ENCODE results near the gene UBTD1. TPM values are rescaled to one million over a fixed set of nuclear protein-coding genes. Genes with fewer than 3 reads are reported as not detected.
A peak's percentile ranks its signal among the peaks of the same experiment; 100 is the strongest.

The UBTD1 gene
- total RNA-seq, 1 experiment from 2014 or later: 19.0 TPM

GRCh38 chr10:97572214-97572989 lies 73.7 kb downstream of the UBTD1 start, which contains the start of gene ANKRD2:
ANKRD2 (plus strand) TSS chr10:97572779; CDS start chr10:97572789, 10 bp downstream.
- H3K36me3 Mint-ChIP-seq (ENCODE audit: insufficient read depth in 1 of 3, low read depth in 3 of 3): peaks cover 0 to 12% (median 0%) of the 10 kb centered on the region in 3 experiments; a peak in 3 of 7 replicates
- H3T11ph ChIP-seq (ENCODE audit: low read length): no peak within 1 kb of the TSS

More at GRCh38 chr10:97572214-97572989, 73.7 kb downstream of the UBTD1 start, which contains the start of gene ANKRD2:
- Mint-ChIP-seq H3K4me3 (no peak within 1 kb of the TSS; a peak in 1 of 5 replicates), H3K27ac (peak within 1 kb of the TSS in 2 of 3 experiments; percentile 66 to 79; a peak in 3 of 7 replicates), H3K27me3 (ENCODE audit: low read depth) (no peaks in the 10 kb centered on the region), H3K9me3 (no peaks in the 10 kb centered on the region), H3K4me1 (peaks cover 11 to 13% of the 10 kb centered on the region in 2 experiments)
- Histone ChIP-seq H2BK120ac (ENCODE audit: low read depth, low read length, poor library complexity, severe bottlenecking) (no peak within 1 kb of the TSS), H3K4ac (ENCODE audit: low read depth, low read length) (no peak within 1 kb of the TSS), H2AK5ac (ENCODE audit: insufficient read length, low read length) (no peak within 1 kb of the TSS), H2BK5ac (ENCODE audit: insufficient read length, low read length) (no peak within 1 kb of the TSS), H4K91ac (ENCODE audit: insufficient read length, low read depth, low read length) (no peak within 1 kb of the TSS), H4K5ac (ENCODE audit: insufficient read length, low read depth, low read length) (no peak within 1 kb of the TSS), H3K79me2 (ENCODE audit: insufficient read depth, low read length) (no peaks in the 10 kb centered on the region), H3K23me2 (ENCODE audit: insufficient read length, low read depth, low read length, poor library complexity, severe bottlenecking) (no peaks in the 10 kb centered on the region), H3K27me3 (ENCODE audit: insufficient read depth, low read length) (no peaks in the 10 kb centered on the region), H3K56ac (ENCODE audit: insufficient read length, low read depth, low read length) (no peak within 1 kb of the TSS), H4K20me1 (ENCODE audit: control insufficient read depth, insufficient read depth, insufficient read length) (no peaks in the 10 kb centered on the region), H3K9me3 (ENCODE audit: control insufficient read depth, low read depth, low read length) (no peaks in the 10 kb centered on the region), H3K79me1 (ENCODE audit: insufficient read depth, low read depth, low read length, poor library complexity, severe bottlenecking) (no peaks in the 10 kb centered on the region), H4K8ac (replicated peaks; ENCODE audit: insufficient read length, low read depth, low read length) (no peak within 1 kb of the TSS), H3K9ac (ENCODE audit: extremely low read depth, insufficient read length, low read length) (no peak within 1 kb of the TSS), H3K27ac (ENCODE audit: insufficient read length, low read depth, low read length) (no peak within 1 kb of the TSS), H3K4me1 (ENCODE audit: insufficient read depth, low read length) (no peaks in the 10 kb centered on the region), H2BK15ac (ENCODE audit: low read depth, low read length) (no peak within 1 kb of the TSS), H2BK20ac (ENCODE audit: low read depth, low read length, poor library complexity, severe bottlenecking) (no peak within 1 kb of the TSS), H2BK12ac (ENCODE audit: insufficient read length, low read depth, low read length) (no peak within 1 kb of the TSS), H3K23ac (ENCODE audit: insufficient read length, low read depth, low read length) (no peak within 1 kb of the TSS), H3K4me2 (ENCODE audit: insufficient read depth, insufficient read length, low read length) (no peak within 1 kb of the TSS), H2AFZ (ENCODE audit: low read length) (no peak within 1 kb of the TSS), H3K14ac (ENCODE audit: insufficient read depth, low read length) (no peak within 1 kb of the TSS; the same call in 1 of the 2 replicates), H3K18ac (ENCODE audit: insufficient read length, low read depth, low read length) (no peak within 1 kb of the TSS)
- peak; percentile 92 for DNase-seq
- WGBS (ENCODE audit: extremely low coverage, insufficient read length, low lambda C conversion rate): no CpG with 5 or more reads among the region's 16 CpGs
- peak; percentile 93 for TF ChIP-seq CTCF (conservative IDR thresholded peaks at IDR 0.05)
